Cardiac septum (tissue), 1 donor: ENCODE results near the gene AKIRIN2. TPM values are rescaled to one million over a fixed set of nuclear protein-coding genes. Genes with fewer than 3 reads are reported as not detected.

Experiments
- DNase-seq: peaks from one replicate; pipeline ENCODE4 v3.0.0-alpha.2; 2020; ENCODE audit warnings: low spot score
- intact Hi-C: fragments of 100-400 bp; cut with DNase I; formaldehyde crosslinking; loops from one replicate; pipeline ENCODE4 v1.14.0; 2022
- total RNA-seq: library from RNA; stranded (reverse); fragmentation: NEBNext Ultra II Directional; extraction: Animal tissue kit (Norgen Biotek cat#: 25700); gene quantifications from one replicate; pipeline ENCODE4 v1.2.1, GENCODE V29; 2021
- donor health status: DM: no; HTN: no; CAD: no.

AKIRIN2 gene
- total RNA-seq, 1 donor from 2014 or later: 52.8 TPM

DNA sequence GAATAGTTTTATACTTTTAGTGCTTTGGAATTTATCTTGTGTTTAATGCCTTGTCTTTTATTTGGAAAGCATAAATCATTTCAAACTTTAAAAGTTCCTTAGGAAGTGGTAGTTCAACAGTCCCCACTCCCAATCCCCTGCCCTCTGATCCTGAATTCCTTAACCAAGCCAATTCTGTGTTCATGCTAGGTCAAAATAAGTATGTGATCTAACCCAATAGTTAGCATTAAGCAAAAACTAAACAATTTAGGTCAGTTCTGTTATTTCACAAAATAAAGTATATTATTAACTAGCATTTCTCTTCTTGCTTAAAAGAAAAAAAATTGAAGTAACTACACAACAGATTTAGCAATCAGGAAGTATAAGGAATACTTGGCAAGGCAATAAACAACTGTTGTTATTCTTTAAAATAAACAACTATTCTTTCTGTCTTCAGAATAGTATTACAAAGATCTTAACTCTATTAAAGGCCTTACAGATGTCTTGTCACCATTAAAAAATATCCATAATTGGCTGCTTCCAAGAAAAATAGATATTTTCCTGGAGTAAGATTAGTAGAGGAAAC lies 37.0 kb downstream of the AKIRIN2 start:
- DNase-seq: no peak
- intact Hi-C loops: loop anchor here (10.0 kb wide), 1 partner anchor 130 kb away; no protein-coding TSS in a partner anchor

- DNase-seq: no peak
- intact Hi-C loops: loop anchor here (2.0 to 10.0 kb wide), 2 partner anchors 37 to 131 kb away; no protein-coding TSS in a partner anchor
These were observed 38.6 kb downstream of the AKIRIN2 start for GRCh38 chr6:87663434-87663833.

GRCh38 chr6:87661503-87661902 lies 40.5 kb downstream of the AKIRIN2 start:
- DNase-seq: no peak
- intact Hi-C loops: loop anchor here (10.0 kb wide), 1 partner anchor 133 kb away; no protein-coding TSS in a partner anchor

- no peak for DNase-seq
- intact Hi-C loops: loop anchor here (10.0 kb wide), 1 partner anchor 134 kb away; no protein-coding TSS in a partner anchor
These were observed 41.0 kb downstream of the AKIRIN2 start for GRCh38 chr6:87661016-87661415.

DNA sequence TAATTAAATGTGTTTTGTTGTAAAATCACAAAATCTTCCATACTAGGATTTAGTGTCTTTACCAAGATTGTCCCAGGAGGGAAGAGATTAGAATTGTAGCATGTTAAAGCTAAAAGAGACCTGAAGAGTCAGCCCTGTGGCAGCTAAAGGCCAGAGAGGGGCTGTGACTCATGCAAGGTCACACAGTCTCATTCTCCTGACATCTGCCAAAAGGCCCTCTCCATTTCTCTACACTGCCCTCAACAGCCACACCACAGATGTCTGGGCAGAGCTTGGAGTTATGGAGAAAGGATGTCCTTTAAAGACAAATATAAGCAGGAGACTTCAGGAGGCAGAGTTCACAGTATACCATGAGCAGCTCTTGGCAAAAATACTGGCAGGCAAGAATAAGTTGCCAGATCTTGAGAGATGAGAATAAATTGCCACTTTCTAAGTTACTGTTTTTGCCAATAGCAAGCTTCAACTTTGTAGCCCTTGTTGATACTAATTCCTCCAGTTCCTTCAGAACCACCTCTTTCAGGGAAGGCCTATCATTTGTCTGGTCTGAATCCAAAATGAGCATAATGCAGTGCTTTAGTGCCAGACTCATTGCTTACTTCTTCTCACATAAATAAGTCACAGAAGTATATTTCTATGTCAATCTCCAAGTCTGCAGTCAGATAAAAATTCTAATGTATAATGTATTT lies 41.7 kb downstream of the AKIRIN2 start:
- intact Hi-C loops: loop anchor here (10.0 kb wide), 1 partner anchor 134 kb away; no protein-coding TSS in a partner anchor
- no peak for DNase-seq

GRCh38 chr6:87658516-87658915 lies 43.5 kb downstream of the AKIRIN2 start:
- intact Hi-C loops: no loop called here
- no peak for DNase-seq

DNA sequence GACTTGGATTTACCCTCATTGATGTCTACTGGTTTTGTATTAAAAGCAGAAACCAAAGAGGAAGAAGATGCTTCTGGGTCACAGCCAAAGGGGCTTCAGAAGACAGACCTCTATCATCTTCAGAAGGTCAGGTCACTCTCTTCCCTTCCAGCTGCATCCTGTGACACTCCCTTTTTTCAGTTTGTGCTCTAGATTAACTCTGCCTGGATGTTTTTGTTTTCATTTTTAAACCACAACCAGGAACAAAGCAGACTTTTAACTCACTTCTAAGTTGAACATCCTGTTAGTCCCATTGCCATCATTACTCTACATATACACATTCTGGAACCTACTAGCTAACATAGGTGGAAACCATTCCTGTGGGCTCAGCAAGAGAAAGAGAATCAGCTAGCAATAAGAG lies 45.2 kb downstream of the AKIRIN2 start:
- no peak for DNase-seq
- intact Hi-C loops: no loop called here

GRCh38 chr6:87655824-87656223 lies 46.2 kb downstream of the AKIRIN2 start:
- no peak for DNase-seq
- intact Hi-C loops: no loop called here

- no peak for DNase-seq
- intact Hi-C loops: no loop called here
These were observed 47.1 kb downstream of the AKIRIN2 start for GRCh38 chr6:87654875-87655454.

DNA sequence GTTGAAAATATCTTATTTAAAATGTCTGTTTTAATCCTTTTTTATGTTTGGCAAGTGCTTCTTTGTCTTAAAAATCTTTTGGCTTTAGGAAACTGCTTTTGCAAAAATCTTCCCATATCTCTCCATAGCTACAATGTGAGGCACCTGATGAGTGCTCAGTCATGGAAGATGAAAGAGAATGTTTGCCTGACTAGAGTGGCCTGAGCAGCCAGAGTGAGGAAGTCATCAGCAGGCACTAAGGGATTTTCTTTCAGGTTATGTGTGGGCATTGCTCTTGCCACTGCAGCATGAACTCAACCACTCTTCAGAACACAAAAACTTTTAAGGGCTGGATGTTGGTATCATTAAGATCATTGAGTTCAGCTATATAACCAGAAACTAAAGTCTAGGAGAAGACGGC lies 47.9 kb downstream of the AKIRIN2 start:
- DNase-seq: no peak
- intact Hi-C loops: no loop called here

DNA sequence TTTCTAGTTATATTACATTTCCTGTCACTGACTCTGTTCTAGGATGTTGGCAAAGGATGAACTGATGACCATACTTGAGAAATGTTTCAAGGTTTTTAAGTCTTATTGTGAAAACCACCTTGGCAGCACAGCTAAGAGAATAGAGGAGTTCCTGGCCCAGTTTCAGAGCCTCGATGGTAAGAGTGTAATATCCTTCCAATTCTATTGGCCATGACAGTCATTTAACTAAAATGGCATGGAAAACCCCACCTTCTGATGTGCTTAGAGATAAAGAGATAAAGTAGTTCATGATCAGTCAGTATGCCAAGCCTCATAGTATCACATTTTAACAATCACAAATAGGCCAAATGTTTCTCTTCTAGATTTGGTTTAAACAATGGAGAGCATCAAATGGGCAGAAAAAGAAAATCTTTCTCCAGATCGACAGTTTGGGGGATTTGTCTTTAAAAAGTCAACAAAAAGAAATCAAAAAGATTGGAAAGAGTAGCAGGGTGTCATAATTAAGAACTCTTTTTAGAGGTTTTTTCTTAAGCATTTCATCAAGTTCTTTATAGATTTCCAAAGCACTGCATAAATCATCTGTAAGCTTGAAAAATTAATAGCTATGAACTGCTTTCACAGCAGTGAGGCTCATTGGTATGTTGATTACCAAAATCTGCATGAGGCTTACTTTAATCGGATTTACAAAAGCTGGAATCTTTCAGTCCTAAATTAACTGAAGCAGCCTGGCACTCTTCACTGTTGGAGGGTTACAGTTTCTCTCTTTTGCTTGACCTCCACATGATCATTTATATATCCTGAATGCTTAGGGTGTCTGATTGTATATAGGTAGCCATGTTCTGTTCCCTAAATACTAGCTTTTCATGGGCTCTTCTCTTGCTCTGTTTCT lies 48.7 kb downstream of the AKIRIN2 start:
- DNase-seq: no peak
- intact Hi-C loops: no loop called here

- no peak for DNase-seq
- intact Hi-C loops: no loop called here
These were observed 57.0 kb downstream of the AKIRIN2 start for GRCh38 chr6:87645080-87645479.

GRCh38 chr6:87641065-87641692 lies 60.9 kb downstream of the AKIRIN2 start:
- intact Hi-C loops: no loop called here
- DNase-seq: no peak

GRCh38 chr6:87639373-87639772 lies 62.7 kb downstream of the AKIRIN2 start:
- DNase-seq: no peak
- intact Hi-C loops: no loop called here

GRCh38 chr6:87637106-87637505 lies 64.9 kb downstream of the AKIRIN2 start:
- DNase-seq: no peak
- intact Hi-C loops: no loop called here

- no peak for DNase-seq
- intact Hi-C loops: no loop called here
These were observed 65.7 kb downstream of the AKIRIN2 start for GRCh38 chr6:87636315-87636714.

GRCh38 chr6:87633851-87634250 lies 68.2 kb downstream of the AKIRIN2 start:
- DNase-seq: no peak
- intact Hi-C loops: no loop called here

- intact Hi-C loops: no loop called here
- DNase-seq: no peak
These were observed 71.3 kb downstream of the AKIRIN2 start for GRCh38 chr6:87630746-87631145.

DNA sequence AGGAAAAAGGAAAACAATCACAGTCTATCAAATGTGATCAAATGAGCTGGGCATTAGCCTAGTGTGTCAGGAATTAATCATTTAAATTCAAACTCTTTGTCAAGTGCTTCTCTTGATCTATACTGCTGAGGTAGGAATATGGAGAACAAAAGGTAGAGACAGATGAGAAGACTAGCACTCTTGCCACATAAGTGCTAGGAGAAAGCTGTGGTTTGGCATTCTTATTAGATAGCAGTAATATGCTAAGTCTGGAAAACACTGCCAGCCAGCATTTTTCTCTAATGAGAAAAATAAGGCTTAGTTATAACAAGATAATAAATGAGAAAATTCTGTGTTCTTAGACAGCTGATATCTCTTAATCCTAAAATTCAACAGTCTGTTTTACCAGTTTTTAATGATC lies 73.2 kb downstream of the AKIRIN2 start:
- no peak for DNase-seq
- intact Hi-C loops: no loop called here

DNA sequence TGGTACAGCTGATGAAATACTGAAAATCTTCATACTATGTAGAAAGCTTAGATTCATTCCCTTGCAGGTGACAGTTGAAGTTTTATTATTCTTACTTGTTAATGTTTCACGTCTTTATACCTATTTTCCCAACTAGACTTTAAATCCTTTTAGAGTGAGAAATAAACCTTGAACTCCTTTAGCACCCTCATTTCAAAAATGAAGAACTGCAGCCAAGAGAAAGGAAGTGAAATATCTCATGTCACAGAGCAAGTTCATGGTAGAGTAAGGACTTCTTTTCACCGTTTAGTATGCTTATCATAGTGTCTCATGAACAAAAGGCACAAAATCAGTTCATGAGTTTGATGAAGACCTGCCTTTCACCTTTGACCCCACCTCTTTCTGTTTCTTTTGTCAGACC lies 73.6 kb downstream of the AKIRIN2 start:
- DNase-seq: no peak
- intact Hi-C loops: no loop called here
